Measurements from ENCODE around the gene THEMIS.

DNA sequence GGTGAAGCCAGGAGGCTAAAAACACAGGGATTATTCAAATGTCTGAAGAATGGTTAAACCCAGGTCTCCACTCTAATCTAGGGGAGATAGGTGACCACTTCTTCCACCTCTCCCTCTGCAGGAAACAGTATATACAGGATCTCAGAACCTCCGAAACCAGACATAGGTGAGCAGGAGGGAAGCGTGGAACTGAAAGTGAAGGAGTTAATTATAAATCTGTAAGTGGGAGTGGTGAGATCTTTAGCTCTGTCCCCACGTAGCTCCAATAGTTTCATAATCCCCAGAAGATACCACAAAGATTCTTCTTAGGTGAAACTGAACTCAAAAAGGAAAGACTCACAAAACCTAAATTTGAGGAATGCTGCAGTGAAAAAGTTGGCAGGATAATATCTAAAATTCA, 76.8 kb downstream of the THEMIS start:
- TF ChIP-seq, protein P1, sequence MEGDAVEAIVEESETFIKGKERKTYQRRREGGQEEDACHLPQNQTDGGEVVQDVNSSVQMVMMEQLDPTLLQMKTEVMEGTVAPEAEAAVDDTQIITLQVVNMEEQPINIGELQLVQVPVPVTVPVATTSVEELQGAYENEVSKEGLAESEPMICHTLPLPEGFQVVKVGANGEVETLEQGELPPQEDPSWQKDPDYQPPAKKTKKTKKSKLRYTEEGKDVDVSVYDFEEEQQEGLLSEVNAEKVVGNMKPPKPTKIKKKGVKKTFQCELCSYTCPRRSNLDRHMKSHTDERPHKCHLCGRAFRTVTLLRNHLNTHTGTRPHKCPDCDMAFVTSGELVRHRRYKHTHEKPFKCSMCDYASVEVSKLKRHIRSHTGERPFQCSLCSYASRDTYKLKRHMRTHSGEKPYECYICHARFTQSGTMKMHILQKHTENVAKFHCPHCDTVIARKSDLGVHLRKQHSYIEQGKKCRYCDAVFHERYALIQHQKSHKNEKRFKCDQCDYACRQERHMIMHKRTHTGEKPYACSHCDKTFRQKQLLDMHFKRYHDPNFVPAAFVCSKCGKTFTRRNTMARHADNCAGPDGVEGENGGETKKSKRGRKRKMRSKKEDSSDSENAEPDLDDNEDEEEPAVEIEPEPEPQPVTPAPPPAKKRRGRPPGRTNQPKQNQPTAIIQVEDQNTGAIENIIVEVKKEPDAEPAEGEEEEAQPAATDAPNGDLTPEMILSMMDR (IDR thresholded peaks at IDR 0.05; ENCODE audit: low read length), result no peak
- TF ChIP-seq EZH2 (IDR thresholded peaks at IDR 0.05; ENCODE audit: borderline replicate concordance, low read length), result no peak

Measured in OCI-LY1 (cell line).